ENCODE measurements around the gene KCNMA1. TPM values are rescaled to one million over a fixed set of nuclear protein-coding genes. Genes with fewer than 3 reads are reported as not detected.
A peak's percentile ranks its signal among the peaks of the same experiment; 100 is the strongest.
"Not testable (repeated sequence)": the region's sequence is repeated elsewhere in the genome, so short reads cannot be mapped to it uniquely, and the experiment has no call there.

Gene KCNMA1
- total RNA-seq, 1 donor from 2014 or later: 20.6 TPM

GRCh38 chr10:77605466-77605865, 32.1 kb downstream of the KCNMA1 start:
- DNase-seq (ENCODE audit: low spot score): no peak

GRCh38 chr10:77604941-77605351, 32.7 kb downstream of the KCNMA1 start:
- no peak for DNase-seq (ENCODE audit: low spot score)

GRCh38 chr10:77604063-77604462, 33.5 kb downstream of the KCNMA1 start:
- DNase-seq (ENCODE audit: low spot score): no peak

GRCh38 chr10:77603534-77603927, 34.1 kb downstream of the KCNMA1 start:
- DNase-seq (ENCODE audit: low spot score): no peak

GRCh38 chr10:77602913-77603533, 34.6 kb downstream of the KCNMA1 start:
- no peak for DNase-seq (ENCODE audit: low spot score)

GRCh38 chr10:77602231-77602912, 35.2 kb downstream of the KCNMA1 start:
- no peak for DNase-seq (ENCODE audit: low spot score)

GRCh38 chr10:77601488-77601887, 36.1 kb downstream of the KCNMA1 start:
- DNase-seq (ENCODE audit: low spot score): no peak

- no peak for DNase-seq (ENCODE audit: low spot score)
Observed at GRCh38 chr10:77600640-77601039, 37.0 kb downstream of the KCNMA1 start.

GRCh38 chr10:77599651-77600050, 38.0 kb downstream of the KCNMA1 start:
- DNase-seq (ENCODE audit: low spot score): no peak

- DNase-seq (ENCODE audit: low spot score): no peak
Observed at GRCh38 chr10:77598606-77599005, 39.0 kb downstream of the KCNMA1 start.

- DNase-seq (ENCODE audit: low spot score): no peak
Observed at GRCh38 chr10:77597560-77597959, 40.0 kb downstream of the KCNMA1 start.

- no peak for DNase-seq (ENCODE audit: low spot score)
Observed at GRCh38 chr10:77594471-77594783, 43.2 kb downstream of the KCNMA1 start.

GRCh38 chr10:77593771-77594470, 43.7 kb downstream of the KCNMA1 start:
- DNase-seq (ENCODE audit: low spot score): no peak

- no peak for DNase-seq (ENCODE audit: low spot score)
Observed at GRCh38 chr10:77592946-77593636, 44.5 kb downstream of the KCNMA1 start.

- no peak for DNase-seq (ENCODE audit: low spot score)
Observed at GRCh38 chr10:77592510-77592909, 45.1 kb downstream of the KCNMA1 start.

GRCh38 chr10:77591238-77591880, 46.2 kb downstream of the KCNMA1 start:
- no peak for DNase-seq (ENCODE audit: low spot score)

GRCh38 chr10:77590344-77591237, 47.0 kb downstream of the KCNMA1 start:
- no peak for DNase-seq (ENCODE audit: low spot score)

GRCh38 chr10:77589703-77590102, 47.9 kb downstream of the KCNMA1 start:
- DNase-seq (ENCODE audit: low spot score): not testable (repeated sequence)

GRCh38 chr10:77588886-77589285, 48.7 kb downstream of the KCNMA1 start:
- DNase-seq (ENCODE audit: low spot score): no peak

GRCh38 chr10:77587416-77587790, 50.2 kb downstream of the KCNMA1 start:
- DNase-seq (ENCODE audit: low spot score): peak; percentile 41

Data from mesenteric fat pad (tissue), 1 donor.